HuH-7 (cell line): ENCODE results near the gene IFT172.
A peak's percentile ranks its signal among the peaks of the same experiment; 100 is the strongest.

ENCODE experiments used
- DNase-seq: peaks from one replicate; pipeline ENCODE4 v3.0.0; 2011; ENCODE audit warnings: low spot score

The IFT172 gene

GRCh38 chr2:27422958-27423357 is 66.6 kb downstream of the IFT172 start:
- no peak for DNase-seq

- DNase-seq = no peak
These were observed 67.8 kb downstream of the IFT172 start for GRCh38 chr2:27421660-27422250.

- no peak for DNase-seq
These were observed 68.5 kb downstream of the IFT172 start for GRCh38 chr2:27420996-27421395.

- DNase-seq = no peak
These were observed 73.4 kb downstream of the IFT172 start for GRCh38 chr2:27416151-27416550.

GRCh38 chr2:27412419-27413152 is 77.0 kb downstream of the IFT172 start:
- no peak for DNase-seq

GRCh38 chr2:27409321-27410073 is 80.0 kb downstream of the IFT172 start, which contains the start of gene PPM1G:
Gene PPM1G (minus strand): TSS chr2:27409591. CDS start chr2:27409422, 169 bp downstream.
- peak; percentile 76 for DNase-seq

- DNase-seq = peak; percentile 33
These were observed 80.8 kb downstream of the IFT172 start for GRCh38 chr2:27408601-27409320.

- peak; percentile 73 for DNase-seq
These were observed 81.6 kb downstream of the IFT172 start for GRCh38 chr2:27407798-27408491.

- no peak for DNase-seq
These were observed 89.0 kb downstream of the IFT172 start for GRCh38 chr2:27400348-27401135.

- no peak for DNase-seq
These were observed 90.6 kb downstream of the IFT172 start for GRCh38 chr2:27398962-27399361.
